GM18870 (cell line): Measurements from ENCODE around the gene PCCA.
A peak's percentile ranks its signal among the peaks of the same experiment; 100 is the strongest.
"Not testable (repeated sequence)": the region's sequence is repeated elsewhere in the genome, so short reads cannot be mapped to it uniquely, and the experiment has no call there.

ENCODE experiments used
- ATAC-seq: cut with Tn5 transposase; IDR thresholded peaks from one replicate; pipeline ENCODE4 v1.9.1; 2021; ENCODE audit warnings: moderate library complexity; ENCODE audit not compliant: unreplicated experiment

The PCCA gene

DNA sequence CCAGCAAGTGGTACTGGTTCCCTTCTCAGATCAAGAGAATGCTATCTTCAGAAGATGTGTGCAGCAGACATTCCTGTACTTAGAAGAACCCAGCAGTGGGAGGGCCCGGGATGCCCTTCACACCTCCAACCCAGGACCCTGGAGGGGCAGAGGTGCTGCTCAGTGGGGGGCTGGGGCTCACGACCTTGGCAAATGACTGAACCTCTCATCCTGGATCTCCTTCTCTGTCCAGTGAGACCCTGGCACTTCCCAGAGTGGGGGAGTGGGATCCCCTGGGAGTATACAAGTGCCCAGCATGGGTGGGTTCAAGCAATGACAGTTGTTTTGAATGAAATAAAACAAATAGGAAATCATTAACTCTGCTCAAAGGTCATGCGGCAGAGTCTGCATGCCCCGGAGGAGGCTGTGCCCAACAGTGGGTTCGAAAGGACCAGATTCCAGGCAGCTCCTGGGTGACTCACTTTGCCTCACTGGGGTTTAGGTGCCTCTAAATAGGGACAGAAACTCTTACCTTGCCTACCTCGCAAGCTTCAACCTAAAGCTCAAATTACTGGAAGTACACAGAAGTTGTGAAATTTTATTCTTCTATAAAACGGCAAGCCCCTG lies 472.8 kb downstream of the PCCA start:
- ATAC-seq = no peak

DNA sequence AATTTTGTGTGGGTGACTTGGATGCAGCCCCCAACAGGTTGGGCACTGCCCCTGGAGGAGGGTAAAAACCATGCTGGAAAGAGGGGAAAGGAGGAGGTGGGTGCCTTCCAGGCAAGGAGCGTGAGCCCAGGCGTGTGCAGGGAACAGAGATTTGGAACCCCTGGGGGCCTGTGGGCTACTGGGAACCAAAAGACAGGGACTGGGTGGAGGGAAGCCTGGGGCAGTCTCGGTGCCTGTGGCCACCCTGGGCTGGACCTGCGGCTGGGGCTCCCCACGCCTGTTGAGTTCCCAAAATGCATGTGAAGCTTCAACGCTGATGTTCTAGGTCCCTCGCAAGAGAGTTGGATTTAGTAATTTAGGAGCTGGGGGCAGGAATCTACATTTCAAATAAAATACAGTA lies 474.9 kb downstream of the PCCA start:
- ATAC-seq = no peak

DNA sequence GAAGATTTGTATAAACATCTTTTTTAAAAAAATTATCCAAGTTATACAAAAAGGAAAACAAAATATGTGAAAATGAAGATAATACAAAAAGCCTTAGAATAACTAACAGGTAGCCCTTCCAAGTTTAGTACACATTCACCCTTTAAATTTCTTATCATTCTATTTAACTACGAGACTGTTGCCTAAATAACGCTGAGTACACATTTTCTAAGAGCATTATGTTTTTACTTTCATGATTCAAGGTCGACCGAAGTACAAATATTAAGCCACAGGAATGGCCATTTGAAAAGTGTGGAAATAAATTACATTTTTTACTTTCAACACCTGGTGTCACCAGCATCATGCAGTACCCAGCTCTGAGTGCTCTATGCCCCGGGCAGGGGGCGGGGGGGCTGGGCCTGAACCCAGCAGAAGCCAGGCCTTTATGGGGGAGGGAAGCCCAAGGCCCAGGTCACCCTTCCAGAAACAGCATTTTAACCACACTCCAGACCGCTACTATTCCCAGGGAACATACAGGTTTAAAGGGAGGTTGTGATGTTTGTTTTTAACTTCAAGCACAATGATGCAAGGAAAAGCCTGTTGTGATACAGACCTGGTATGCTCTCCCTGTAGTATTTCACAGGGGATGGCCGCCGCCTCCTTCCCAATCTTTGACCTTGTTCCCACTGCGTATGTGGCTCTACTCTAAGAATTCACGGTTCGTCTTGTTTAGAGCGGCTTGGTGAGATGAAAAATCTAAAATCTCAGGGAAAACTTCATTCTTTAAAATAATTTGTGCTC lies 475.7 kb downstream of the PCCA start:
- no peak for ATAC-seq

- ATAC-seq = no peak
Measured at GRCh38 chr13:100565286-100565685, 476.4 kb downstream of the PCCA start.

- ATAC-seq = no peak
Measured at GRCh38 chr13:100566543-100566942, 477.6 kb downstream of the PCCA start.

DNA sequence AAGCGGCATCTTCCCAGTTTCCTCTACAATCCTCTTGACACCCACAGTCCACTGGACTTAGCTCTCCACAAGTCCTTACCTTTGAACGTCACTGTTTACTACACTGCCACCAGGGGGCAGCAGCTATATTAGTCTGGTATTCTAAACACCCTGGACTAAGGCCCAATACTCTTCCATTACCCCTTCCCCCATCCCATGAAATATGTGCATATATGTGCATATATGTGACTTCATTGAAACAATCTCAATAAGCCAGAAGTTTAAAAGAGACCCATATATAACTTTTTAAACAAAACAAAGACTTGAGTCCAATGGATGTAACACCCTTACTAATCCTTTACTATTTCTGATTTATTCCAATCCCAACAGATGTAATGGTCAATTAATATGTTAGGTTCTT lies 484.2 kb downstream of the PCCA start:
- ATAC-seq = peak; percentile 95

GRCh38 chr13:100577239-100577638 lies 488.3 kb downstream of the PCCA start:
- not testable (repeated sequence) for ATAC-seq
